Endothelial cell of umbilical vein (primary cell): ENCODE data around the gene MAP1LC3B. TPM values are rescaled to one million over a fixed set of nuclear protein-coding genes. Genes with fewer than 3 reads are reported as not detected.
A peak's percentile ranks its signal among the peaks of the same experiment; 100 is the strongest.

Experiments used
- BruUV-seq: library from RNA; stranded (reverse); fragments of 400-500 nt; replicated peaks from 2 replicates; lab custom pipeline; 2021; lab: Mats Ljungman, UMichigan
- CTCF ChIA-PET: fragments of 300-600, 350-600 bp; sonication (Branson Sonifier 250); formaldehyde crosslinking; loops from one replicate; lab custom pipeline; 2021; ENCODE audit warnings: antibody characterized with exemption, inconsistent platforms; lab: Charles Lee
- POLR2A ChIA-PET: fragments of 300-600, 350-600 bp; sonication (Branson Sonifier 250); formaldehyde crosslinking; loops from one replicate; lab custom pipeline; 2021; ENCODE audit warnings: antibody characterized with exemption, inconsistent platforms; lab: Charles Lee
- DNase-seq: peaks from one replicate; pipeline ENCODE4 v3.0.0-alpha.2; 2011; ENCODE audit warnings: low read depth, low spot score
- FAIRE-seq: peaks from 2 replicates; lab custom pipeline; 2011; peaks lifted over from hg19 to GRCh38; lab: Jason Lieb, UNC
- H2AFZ ChIP-seq: 2 replicates; pipeline ENCODE4 v1.6.0; 2012; ENCODE audit warnings: low read depth, low read length, control low read depth, inconsistent platforms
- H3K27ac ChIP-seq: 2 replicates; pipeline ENCODE4 v1.5.1; 2011; ENCODE audit warnings: low read depth, mild to moderate bottlenecking, control low read depth, low read length, moderate library complexity; ENCODE audit not compliant: insufficient read depth
- H3K27me3 ChIP-seq, 2 experiments: 2 replicates each; pipeline versions ENCODE4 v1.6.0 to v1.6.1; 2011; ENCODE audit warnings: low read length in 2 of 2, mixed read lengths in 1 of 2; ENCODE audit not compliant: control insufficient read depth in 2 of 2, insufficient read depth in 2 of 2
- H3K36me3 ChIP-seq, 2 experiments: 2 replicates in 1 of 2; 3 replicates in 1 of 2; pipeline ENCODE4 v1.5.1; 2011; ENCODE audit warnings: low read length in 2 of 2, mild to moderate bottlenecking in 1 of 2, moderate library complexity in 1 of 2; ENCODE audit not compliant: control insufficient read depth in 2 of 2, insufficient read depth in 2 of 2; ENCODE audit errors: extremely low read depth in 1 of 2
- H3K4me1 ChIP-seq: 3 replicates; pipeline ENCODE4 v1.5.1; 2011; ENCODE audit warnings: mild to moderate bottlenecking, low read length; ENCODE audit not compliant: control insufficient read depth, insufficient read depth; ENCODE audit errors: extremely low read depth
- H3K4me2 ChIP-seq: 2 replicates; pipeline ENCODE4 v1.6.1; 2011; ENCODE audit warnings: low read length, control low read depth, mixed read lengths; ENCODE audit not compliant: insufficient read depth
- H3K4me3 ChIP-seq, 3 experiments: fragments of 200-600 bp in 1 of 3; sonication (generic), shearing (Covaris generic) in 1 of 3; replicated peaks in 1 of 3; 2 replicates each; pipeline ENCODE4 v1.5.1; 2011 to 2016; ENCODE audit warnings: control low read depth in 3 of 3, low read length in 3 of 3, mild to moderate bottlenecking in 2 of 3, inconsistent platforms in 1 of 3, low read depth in 1 of 3, moderate library complexity in 1 of 3; ENCODE audit not compliant: insufficient read depth in 1 of 3
- H3K79me2 ChIP-seq: 2 replicates; pipeline ENCODE4 v1.6.0; 2012; ENCODE audit warnings: low read length, inconsistent platforms; ENCODE audit not compliant: control insufficient read depth, insufficient read depth
- H3K9ac ChIP-seq: replicated peaks from 2 replicates; pipeline ENCODE3; 2011; ENCODE audit warnings: low read length, control low read depth; ENCODE audit not compliant: insufficient read depth; ENCODE audit errors: extremely low read depth
- H3K9me1 ChIP-seq: replicated peaks from 3 replicates; pipeline ENCODE4 v1.6.0; 2011; ENCODE audit warnings: mild to moderate bottlenecking, low read length; ENCODE audit not compliant: control insufficient read depth, insufficient read depth; ENCODE audit errors: extremely low read depth
- H3K9me3 ChIP-seq: replicated peaks from 2 replicates; pipeline ENCODE4 v1.5.1; 2012; ENCODE audit warnings: low read length, inconsistent platforms; ENCODE audit not compliant: control insufficient read depth, insufficient read depth
- H4K20me1 ChIP-seq: replicated peaks from 2 replicates; pipeline ENCODE3; 2011; ENCODE audit warnings: mild to moderate bottlenecking, low read length; ENCODE audit not compliant: control insufficient read depth, insufficient read depth; ENCODE audit errors: extremely low read depth
- EZH2 ChIP-seq: IDR thresholded peaks from 2 replicates; pipeline ENCODE4 v1.6.1; 2012; ENCODE audit warnings: borderline replicate concordance, low read depth, mild to moderate bottlenecking, moderate library complexity, low read length, inconsistent platforms; ENCODE audit not compliant: severe bottlenecking
- FOS ChIP-seq: IDR thresholded peaks from 2 replicates; pipeline ENCODE4 v1.6.1; 2011; ENCODE audit warnings: mild to moderate bottlenecking, low read length, moderate library complexity, borderline replicate concordance; ENCODE audit not compliant: insufficient read depth
- GATA2 ChIP-seq: IDR thresholded peaks from 2 replicates; pipeline ENCODE4 v1.7.0; 2011; ENCODE audit warnings: low read depth, mild to moderate bottlenecking, moderate library complexity, mixed read lengths, low read length; ENCODE audit not compliant: insufficient read length, insufficient read depth
- JUN ChIP-seq: IDR thresholded peaks from 2 replicates; pipeline ENCODE4 v1.6.1; 2011; ENCODE audit warnings: borderline replicate concordance, low read depth; ENCODE audit not compliant: insufficient read length, insufficient read depth
- POLR2AphosphoS5 ChIP-seq: IDR thresholded peaks from 2 replicates; pipeline ENCODE4 v1.6.1; 2012; ENCODE audit warnings: low read depth, mild to moderate bottlenecking, control low read depth, low read length, moderate library complexity; ENCODE audit not compliant: insufficient read depth
- dilution Hi-C: fragments of 300-500 bp; cut with MboI; formaldehyde crosslinking; loops from one replicate; pipeline ENCODE4 v1.15.0; 2019; ENCODE audit warnings: low sequenced_read_pairs; ENCODE audit not compliant: extremely low pct_ligation_motif_present
- intact Hi-C: fragments of 100-400 bp; cut with micrococcal nuclease; formaldehyde crosslinking; loops from one replicate; pipeline ENCODE4 v1.10.0; 2022
- polyA plus RNA-seq, 4 experiments: library from polyadenylated mRNA; depleted of rRNA in 3 of 4; stranded (reverse) in 3 of 4; unstranded in 1 of 4; fragments of >200 nt; gene quantifications; 2 replicates each; pipeline versions ENCODE4 v1.2.1 to v1.2.3, GENCODE V29; 2011 to 2012; ENCODE audit warnings: missing spikeins in 1 of 4
- total RNA-seq: library from RNA; stranded (reverse); gene quantifications from 2 replicates; pipeline ENCODE4 v1.2.3, GENCODE V29; 2021

Gene MAP1LC3B
- total and polyA plus RNA-seq, 2 donors (not counting 3 experiments of a cell fraction or from before 2014, with no cell fraction given) = 40.7 to 99.9 TPM

GRCh38 chr16:87424266-87424665, 32.1 kb downstream of the MAP1LC3B start:
- BruUV-seq = no TSS peak
- Histone ChIP-seq H3K4me3 (no peak overlapping the region), H2AFZ (no peak overlapping the region), H4K20me1 (no peaks in the 10 kb centered on the region), H3K79me2 (no peaks in the 10 kb centered on the region), H3K27ac (no peak overlapping the region), H3K4me2 (no peak overlapping the region), H3K27me3 (no peaks in the 10 kb centered on the region), H3K9me3 (no peaks in the 10 kb centered on the region), H3K9ac (no peak overlapping the region), H3K9me1 (no peaks in the 10 kb centered on the region), H3K36me3 (peaks cover 3 to 31% of the 10 kb centered on the region in 2 experiments), H3K4me1 (no peaks in the 10 kb centered on the region)
- CTCF ChIA-PET = interaction anchor here (0.8 to 2.1 kb wide), 4 partner anchors 12 to 147 kb away, joined by 3 to 7 read pairs (median 4); no protein-coding TSS in a partner anchor
- DNase-seq = no peak
- POLR2A ChIA-PET = no interaction called here
- no peak for FAIRE-seq
- TF ChIP-seq JUN (no peak), POLR2AphosphoS5 (no peak), EZH2 (no peak)
- intact Hi-C loops = no loop called here
- dilution Hi-C loops = no loop called here

GRCh38 chr16:87425941-87426340, 33.8 kb downstream of the MAP1LC3B start:
- no peaks in the 10 kb centered on the region for H3K79me2 ChIP-seq

More at GRCh38 chr16:87425941-87426340, 33.8 kb downstream of the MAP1LC3B start:
- dilution Hi-C loops = no loop called here
- intact Hi-C loops = no loop called here
- Histone ChIP-seq H3K9ac (no peak overlapping the region), H3K36me3 (peaks cover 3 to 27% of the 10 kb centered on the region in 2 experiments), H3K27me3 (no peaks in the 10 kb centered on the region), H4K20me1 (no peaks in the 10 kb centered on the region), H3K9me3 (no peaks in the 10 kb centered on the region), H2AFZ (no peak overlapping the region), H3K4me1 (no peaks in the 10 kb centered on the region), H3K27ac (no peak overlapping the region), H3K9me1 (no peaks in the 10 kb centered on the region), H3K4me3 (no peak overlapping the region), H3K4me2 (no peak overlapping the region)
- FAIRE-seq = peak; percentile 38
- no TSS peak for BruUV-seq
- no peak for TF ChIP-seq GATA2
- no peak for TF ChIP-seq FOS
- POLR2A ChIA-PET = no interaction called here
- CTCF ChIA-PET = interaction anchor here (0.9 to 2.1 kb wide), 3 partner anchors 10 to 344 kb away, joined by 3 to 7 read pairs (median 5); no protein-coding TSS in a partner anchor
- no peak for DNase-seq
